Panc1 (cell line): ENCODE data around the gene MAFG. TPM values are rescaled to one million over a fixed set of nuclear protein-coding genes. Genes with fewer than 3 reads are reported as not detected.

ENCODE experiments used
- ATAC-seq: fragments of 200-7000 bp; cut with Tn5 transposase; 2 replicates; pipeline ENCODE4 v1.9.1; 2020; ENCODE audit warnings: mild to moderate bottlenecking, moderate library complexity
- BruUV-seq: library from RNA; stranded (reverse); fragments of 400-500 nt; replicated peaks from 2 replicates; lab custom pipeline; 2021; lab: Mats Ljungman, UMichigan
- CTCF ChIA-PET: fragments of 300-600 bp; sonication (Branson Sonifier 250); formaldehyde crosslinking; loops from one replicate; lab custom pipeline; 2022; ENCODE audit warnings: antibody characterized with exemption; lab: Charles Lee
- POLR2A ChIA-PET: fragments of 300-600 bp; sonication (Branson Sonifier 250); formaldehyde crosslinking; loops from one replicate; lab custom pipeline; 2022; ENCODE audit warnings: antibody characterized with exemption; lab: Charles Lee
- DNase-seq: peaks from one replicate; pipeline ENCODE4 v3.0.0-alpha.2; 2010; ENCODE audit warnings: low read depth, low spot score
- H3K27ac ChIP-seq: 2 replicates; pipeline ENCODE4 v1.5.1; 2011; ENCODE audit warnings: mild to moderate bottlenecking, low read length, inconsistent platforms
- H3K27me3 ChIP-seq: fragments of 200-500 bp; sonication (Bioruptor generic); 2 replicates; pipeline ENCODE4 v1.6.0; 2014; ENCODE audit warnings: low read length, inconsistent platforms; ENCODE audit not compliant: control insufficient read depth, insufficient read depth
- H3K36me3 ChIP-seq: fragments of 200-500 bp; sonication (Bioruptor generic); 2 replicates; pipeline ENCODE4 v1.5.1; 2014; ENCODE audit warnings: inconsistent platforms, mild to moderate bottlenecking, low read length, moderate library complexity; ENCODE audit not compliant: control insufficient read depth, insufficient read depth
- H3K4me1 ChIP-seq: 2 replicates; pipeline ENCODE4 v1.5.1; 2011; ENCODE audit warnings: inconsistent platforms, mild to moderate bottlenecking, low read length, moderate library complexity; ENCODE audit not compliant: control insufficient read depth, insufficient read depth
- H3K4me3 ChIP-seq, 2 experiments: 2 replicates each; pipeline ENCODE4 v1.5.1; 2011 to 2012; ENCODE audit warnings: low read depth in 2 of 2, low read length in 2 of 2, mild to moderate bottlenecking in 2 of 2, inconsistent platforms in 1 of 2, moderate library complexity in 1 of 2
- H3K9me3 ChIP-seq: fragments of 200-500 bp; sonication (Bioruptor generic); 2 replicates; pipeline ENCODE4 v1.5.1; 2014; ENCODE audit warnings: low read depth, mild to moderate bottlenecking, inconsistent platforms, low read length, moderate library complexity; ENCODE audit not compliant: control insufficient read depth, insufficient read depth
- CTCF ChIP-seq: fragments of 450-650 bp; IDR thresholded peaks from 2 replicates; pipeline ENCODE4 v1.5.1; 2017; ENCODE audit warnings: mild to moderate bottlenecking
- POLR2AphosphoS5 ChIP-seq: IDR thresholded peaks from 2 replicates; pipeline ENCODE4 v1.6.1; 2012; ENCODE audit warnings: mild to moderate bottlenecking, low read depth, low read length, moderate library complexity
- REST ChIP-seq, 2 experiments: IDR thresholded peaks; 2 replicates each; pipeline ENCODE4 v1.6.1; 2011 to 2012; ENCODE audit warnings: low read depth in 2 of 2, control low read depth in 1 of 2, low read length in 1 of 2, mild to moderate bottlenecking in 1 of 2, moderate library complexity in 1 of 2; ENCODE audit not compliant: insufficient read depth in 1 of 2
- SIN3A ChIP-seq: IDR thresholded peaks from 2 replicates; pipeline ENCODE4 v1.6.1; 2012; ENCODE audit warnings: low read depth, mild to moderate bottlenecking, low read length, moderate library complexity, borderline replicate concordance; ENCODE audit not compliant: insufficient read depth
- TCF7L2 ChIP-seq: IDR thresholded peaks from 2 replicates; pipeline ENCODE4 v1.6.1; 2011; ENCODE audit warnings: mild to moderate bottlenecking, low read depth, low read length, inconsistent platforms
- in situ Hi-C: cut with HindIII; loops from 2 replicates; pipeline ENCODE4 v1.10.0; 2016; ENCODE audit warnings: low sequenced_read_pairs, low pct_unique_long_range_greater_than_20kb
- intact Hi-C: fragments of 100-400 bp; cut with micrococcal nuclease; formaldehyde crosslinking; loops from one replicate; pipeline ENCODE4 v1.10.0; 2022; ENCODE audit not compliant: unreplicated experiment
- total RNA-seq: library from RNA; stranded (reverse); gene quantifications from one replicate; pipeline ENCODE4 v1.2.1, GENCODE V29; 2021; ENCODE audit not compliant: unreplicated experiment

Gene MAFG
- total RNA-seq, 1 experiment from 2014 or later, result 57.0 TPM

- intact Hi-C loops, result no loop called here
- no TSS peak for BruUV-seq
- no peaks in the 10 kb centered on the region; the same call in 1 of the 2 replicates for H3K27me3 ChIP-seq
- H3K4me3 ChIP-seq, result no peak overlapping the region
- peaks cover 5% of the 10 kb centered on the region; the same call in 1 of the 2 replicates for H3K4me1 ChIP-seq
- H3K36me3 ChIP-seq, result peaks cover 5% of the 10 kb centered on the region; the same call in 1 of the 2 replicates
- CTCF ChIA-PET, result interaction anchor here (0.7 kb wide), 1 partner anchor 283 kb away, joined by 5 read pairs; no protein-coding TSS in a partner anchor
- H3K27ac ChIP-seq, result no peak overlapping the region
- ATAC-seq (no peak), DNase-seq (no peak)
- no peaks in the 10 kb centered on the region for H3K9me3 ChIP-seq
- POLR2A ChIA-PET, result no interaction called here
- in situ Hi-C loops, result no loop called here
- no peak for TF ChIP-seq SIN3A
- no peak for TF ChIP-seq CTCF
Measured at GRCh38 chr17:81964081-81964849, 36.7 kb upstream of the MAFG start.

GRCh38 chr17:81962499-81963441, 35.2 kb upstream of the MAFG start:
- CTCF ChIA-PET, result interaction anchor here (4.4 kb wide), 1 partner anchor 58 kb away, joined by 37 read pairs; the partner anchor contains the start of genes CENPX and LRRC45
- ATAC-seq, result no peak

More at GRCh38 chr17:81962499-81963441, 35.2 kb upstream of the MAFG start:
- no peak for DNase-seq
- H3K36me3 ChIP-seq, result peaks cover 5% of the 10 kb centered on the region; the same call in 1 of the 2 replicates
- POLR2A ChIA-PET, result no interaction called here
- intact Hi-C loops, result loop anchor here (2.0 kb wide), 1 partner anchor 58 kb away; no protein-coding TSS in a partner anchor
- no peak overlapping the region for H3K4me3 ChIP-seq
- H3K4me1 ChIP-seq, result peaks cover 11% of the 10 kb centered on the region
- no peak for TF ChIP-seq POLR2AphosphoS5
- no peak for TF ChIP-seq SIN3A
- TF ChIP-seq CTCF, result no peak
- no peak for TF ChIP-seq REST (IDR thresholded peaks at IDR 0.05; ENCODE audit: insufficient read depth in 1 of 2, low read depth in 2 of 2, low read length in 1 of 2)
- TF ChIP-seq TCF7L2, result no peak
- in situ Hi-C loops, result no loop called here
- H3K27me3 ChIP-seq, result no peaks in the 10 kb centered on the region; the same call in 1 of the 2 replicates
- no TSS peak for BruUV-seq
- H3K9me3 ChIP-seq, result no peaks in the 10 kb centered on the region
- H3K27ac ChIP-seq, result no peak overlapping the region
